Neural cell (in vitro differentiated cells): Measurements from ENCODE around the gene POU2F2. TPM values are rescaled to one million over a fixed set of nuclear protein-coding genes. Genes with fewer than 3 reads are reported as not detected.

Experiments
- H2AFZ ChIP-seq: fragments of 200-600, 300-800 bp; sonication (generic), shearing (Covaris generic); 2 replicates; pipeline ENCODE4 v1.6.0; 2014; ENCODE audit warnings: low read depth, mild to moderate bottlenecking, antibody characterized with exemption, low read length, moderate library complexity
- H3F3A ChIP-seq: fragments of 200-600 bp; shearing (Covaris generic); 2 replicates; pipeline ENCODE4 v1.6.1; 2016; ENCODE audit warnings: mild to moderate bottlenecking, moderate library complexity, mixed read lengths, antibody characterized with exemption, low read length; ENCODE audit not compliant: insufficient read depth, poor library complexity, severe bottlenecking
- H3K27ac ChIP-seq: fragments of 200-600, 300-800 bp; sonication (generic), shearing (Covaris generic); 2 replicates; pipeline ENCODE4 v1.5.1; 2014; ENCODE audit warnings: mild to moderate bottlenecking, low read length, moderate library complexity
- H3K27me3 ChIP-seq: fragments of 300-800, 200-600 bp; sonication (generic), shearing (Covaris generic); 2 replicates; pipeline ENCODE4 v1.6.0; 2014; ENCODE audit warnings: mild to moderate bottlenecking, low read depth, low read length, moderate library complexity; ENCODE audit not compliant: insufficient read depth
- H3K36me3 ChIP-seq: fragments of 300-800, 200-600 bp; sonication (generic), shearing (Covaris generic); 2 replicates; pipeline ENCODE4 v1.5.1; 2014; ENCODE audit warnings: mild to moderate bottlenecking, antibody characterized with exemption, low read length, moderate library complexity; ENCODE audit not compliant: insufficient read depth
- H3K4me2 ChIP-seq: fragments of 300-800, 200-600 bp; sonication (generic), shearing (Covaris generic); 2 replicates; pipeline ENCODE4 v1.6.0; 2014; ENCODE audit warnings: mild to moderate bottlenecking, low read length
- H3K4me3 ChIP-seq: fragments of 300-800, 200-600 bp; sonication (generic), shearing (Covaris generic); 2 replicates; pipeline ENCODE4 v1.5.1; 2014; ENCODE audit warnings: mild to moderate bottlenecking, low read length, moderate library complexity
- H3K79me2 ChIP-seq: fragments of 200-600 bp; shearing (Covaris generic); replicated peaks from 2 replicates; pipeline ENCODE4 v1.6.0; 2014; ENCODE audit warnings: mild to moderate bottlenecking, low read length, moderate library complexity; ENCODE audit not compliant: insufficient read depth
- H3K9ac ChIP-seq: fragments of 300-800, 200-600 bp; sonication (generic), shearing (Covaris generic); 2 replicates; pipeline ENCODE4 v1.6.1; 2016; ENCODE audit warnings: mild to moderate bottlenecking, low read length, mixed read lengths
- H3K9me2 ChIP-seq: fragments of 200-600 bp; shearing (Covaris generic); 2 replicates; pipeline ENCODE4 v1.6.1; 2016; ENCODE audit warnings: mild to moderate bottlenecking, low read length, mixed read lengths; ENCODE audit not compliant: insufficient read depth
- H3K9me3 ChIP-seq: fragments of 200-600, 300-800 bp; sonication (generic), shearing (Covaris generic); 2 replicates; pipeline ENCODE4 v1.6.1; 2016; ENCODE audit warnings: mild to moderate bottlenecking, mixed run types, low read length, moderate library complexity, mixed read lengths
- H4K20me1 ChIP-seq: fragments of 200-600 bp; shearing (Covaris generic); 2 replicates; pipeline ENCODE4 v1.6.1; 2016; ENCODE audit warnings: mild to moderate bottlenecking, mixed run types; ENCODE audit not compliant: insufficient read depth
- CTCF ChIP-seq: fragments of 450-650 bp; IDR thresholded peaks from 2 replicates; pipeline ENCODE4 v1.5.1; 2014; ENCODE audit warnings: antibody characterized with exemption, mild to moderate bottlenecking, moderate library complexity; ENCODE audit not compliant: poor library complexity, severe bottlenecking
- EP300 ChIP-seq: fragments of 450-650 bp; conservative IDR thresholded peaks from 2 replicates; pipeline ENCODE4 v1.6.1; 2014; ENCODE audit warnings: antibody characterized with exemption, mild to moderate bottlenecking, moderate library complexity; ENCODE audit not compliant: poor library complexity, severe bottlenecking
- EZH2 ChIP-seq: fragments of 200-600, 300-800 bp; shearing (Covaris generic), sonication (generic); IDR thresholded peaks from 2 replicates; pipeline ENCODE4 v1.6.1; 2014; ENCODE audit warnings: antibody characterized with exemption, low read length, borderline replicate concordance, mild to moderate bottlenecking; ENCODE audit not compliant: insufficient read depth, poor library complexity, severe bottlenecking
- MXI1 ChIP-seq: fragments of 450-650 bp; conservative IDR thresholded peaks from 2 replicates; pipeline ENCODE4 v1.6.1; 2014; ENCODE audit warnings: antibody characterized with exemption, mild to moderate bottlenecking; ENCODE audit not compliant: poor library complexity, severe bottlenecking
- POLR2AphosphoS5 ChIP-seq: IDR thresholded peaks from 2 replicates; pipeline ENCODE4 v1.6.1; 2012
- RAD21 ChIP-seq: fragments of 450-650 bp; conservative IDR thresholded peaks from 2 replicates; pipeline ENCODE4 v1.6.1; 2014; ENCODE audit warnings: antibody characterized with exemption, mild to moderate bottlenecking, moderate library complexity
- SMC3 ChIP-seq: fragments of 450-650 bp; conservative IDR thresholded peaks from 2 replicates; pipeline ENCODE4 v1.6.1; 2014; ENCODE audit warnings: antibody characterized with exemption, mild to moderate bottlenecking, moderate library complexity; ENCODE audit not compliant: poor library complexity
- TAF1 ChIP-seq: IDR thresholded peaks from 2 replicates; pipeline ENCODE4 v1.6.1; 2012; ENCODE audit warnings: low read depth
- polyA plus RNA-seq: library from polyadenylated mRNA; depleted of rRNA; stranded (reverse); fragments of >200 nt; gene quantifications from 2 replicates; pipeline ENCODE4 v1.2.3, GENCODE V29; 2014
- TF ChIP-seq, protein P1 (sequence below): IDR thresholded peaks from 2 replicates; pipeline ENCODE4 v1.6.1; 2012; ENCODE audit warnings: borderline replicate concordance

POU2F2 gene
- polyA plus RNA-seq, 1 donor from 2014 or later = 7.7 TPM

GRCh38 chr19:42099336-42099925 is 32.8 kb downstream of the POU2F2 start:
- Histone ChIP-seq H2AFZ (no peak overlapping the region), H3K4me2 (no peak overlapping the region), H3K36me3 (peaks cover 8% of the 10 kb centered on the region)

GRCh38 chr19:42098781-42099180 is 33.5 kb downstream of the POU2F2 start:
- Histone ChIP-seq H3K4me3 (no peak overlapping the region), H2AFZ (no peak overlapping the region), H3F3A (no peaks in the 10 kb centered on the region), H3K36me3 (peaks cover 9% of the 10 kb centered on the region), H3K9ac (no peak overlapping the region), H3K27ac (no peak overlapping the region), H3K79me2 (no peaks in the 10 kb centered on the region), H3K4me2 (no peak overlapping the region), H3K9me3 (no peaks in the 10 kb centered on the region), H3K27me3 (no peaks in the 10 kb centered on the region), H3K9me2 (no peaks in the 10 kb centered on the region), H4K20me1 (no peaks in the 10 kb centered on the region)
- TF ChIP-seq MXI1 (no peak), CTCF (no peak), EP300 (no peak), RAD21 (no peak), POLR2AphosphoS5 (no peak), EZH2 (no peak), SMC3 (no peak)
- TF ChIP-seq, protein P1, sequence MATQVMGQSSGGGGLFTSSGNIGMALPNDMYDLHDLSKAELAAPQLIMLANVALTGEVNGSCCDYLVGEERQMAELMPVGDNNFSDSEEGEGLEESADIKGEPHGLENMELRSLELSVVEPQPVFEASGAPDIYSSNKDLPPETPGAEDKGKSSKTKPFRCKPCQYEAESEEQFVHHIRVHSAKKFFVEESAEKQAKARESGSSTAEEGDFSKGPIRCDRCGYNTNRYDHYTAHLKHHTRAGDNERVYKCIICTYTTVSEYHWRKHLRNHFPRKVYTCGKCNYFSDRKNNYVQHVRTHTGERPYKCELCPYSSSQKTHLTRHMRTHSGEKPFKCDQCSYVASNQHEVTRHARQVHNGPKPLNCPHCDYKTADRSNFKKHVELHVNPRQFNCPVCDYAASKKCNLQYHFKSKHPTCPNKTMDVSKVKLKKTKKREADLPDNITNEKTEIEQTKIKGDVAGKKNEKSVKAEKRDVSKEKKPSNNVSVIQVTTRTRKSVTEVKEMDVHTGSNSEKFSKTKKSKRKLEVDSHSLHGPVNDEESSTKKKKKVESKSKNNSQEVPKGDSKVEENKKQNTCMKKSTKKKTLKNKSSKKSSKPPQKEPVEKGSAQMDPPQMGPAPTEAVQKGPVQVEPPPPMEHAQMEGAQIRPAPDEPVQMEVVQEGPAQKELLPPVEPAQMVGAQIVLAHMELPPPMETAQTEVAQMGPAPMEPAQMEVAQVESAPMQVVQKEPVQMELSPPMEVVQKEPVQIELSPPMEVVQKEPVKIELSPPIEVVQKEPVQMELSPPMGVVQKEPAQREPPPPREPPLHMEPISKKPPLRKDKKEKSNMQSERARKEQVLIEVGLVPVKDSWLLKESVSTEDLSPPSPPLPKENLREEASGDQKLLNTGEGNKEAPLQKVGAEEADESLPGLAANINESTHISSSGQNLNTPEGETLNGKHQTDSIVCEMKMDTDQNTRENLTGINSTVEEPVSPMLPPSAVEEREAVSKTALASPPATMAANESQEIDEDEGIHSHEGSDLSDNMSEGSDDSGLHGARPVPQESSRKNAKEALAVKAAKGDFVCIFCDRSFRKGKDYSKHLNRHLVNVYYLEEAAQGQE = no peak

More at GRCh38 chr19:42099336-42099925, 32.8 kb downstream of the POU2F2 start:
- TF ChIP-seq TAF1 = no peak
- no peak for TF ChIP-seq SMC3
- TF ChIP-seq, protein P1 = no peak
- TF ChIP-seq POLR2AphosphoS5 = no peak
- no peak for TF ChIP-seq CTCF
- no peak for TF ChIP-seq MXI1
- TF ChIP-seq EZH2 = no peak
- no peak for TF ChIP-seq EP300
- no peak for TF ChIP-seq RAD21
- Histone ChIP-seq H3F3A (no peaks in the 10 kb centered on the region), H4K20me1 (no peaks in the 10 kb centered on the region), H3K79me2 (no peaks in the 10 kb centered on the region), H3K4me3 (no peak overlapping the region), H3K9me2 (no peaks in the 10 kb centered on the region), H3K9me3 (no peaks in the 10 kb centered on the region), H3K27ac (no peak overlapping the region), H3K27me3 (no peaks in the 10 kb centered on the region), H3K9ac (no peak overlapping the region)
